ENCODE measurements around the gene ADAMTS17. TPM values are rescaled to one million over a fixed set of nuclear protein-coding genes. Genes with fewer than 3 reads are reported as not detected.
A peak's percentile ranks its signal among the peaks of the same experiment; 100 is the strongest.
"Not testable (repeated sequence)": the region's sequence is repeated elsewhere in the genome, so short reads cannot be mapped to it uniquely, and the experiment has no call there.

Gene ADAMTS17
- total RNA-seq, 1 experiment from 2014 or later, result 0.16 TPM

DNA sequence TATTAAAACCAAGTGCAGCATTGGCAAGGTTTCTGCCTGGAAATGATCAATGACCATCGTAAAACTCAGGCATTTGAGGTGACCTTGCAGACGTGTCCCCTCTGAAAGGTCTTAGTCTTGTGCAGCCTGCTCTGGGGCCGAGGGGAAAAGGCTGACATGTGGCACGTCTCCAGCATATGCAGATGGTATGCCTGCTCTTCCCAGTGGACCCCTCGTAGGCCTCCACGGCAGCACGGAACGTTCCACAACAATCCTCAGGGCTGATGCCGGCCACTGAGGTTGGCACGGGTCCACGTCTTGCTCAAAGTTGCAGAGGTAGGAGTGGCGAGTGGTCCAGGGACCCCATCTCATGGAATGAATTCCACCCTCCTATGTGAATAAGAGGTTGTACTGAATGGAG, 361.0 kb downstream of the ADAMTS17 start:
- DNase-seq (ENCODE audit: low spot score), result no peak

- DNase-seq (ENCODE audit: low spot score), result not testable (repeated sequence)
These were observed 361.9 kb downstream of the ADAMTS17 start for GRCh38 chr15:99979886-99980285.

- DNase-seq (ENCODE audit: low spot score), result no peak
These were observed 362.4 kb downstream of the ADAMTS17 start for GRCh38 chr15:99979371-99979770.

GRCh38 chr15:99978426-99978825, 363.3 kb downstream of the ADAMTS17 start:
- DNase-seq (ENCODE audit: low spot score), result no peak

GRCh38 chr15:99977929-99978328, 363.8 kb downstream of the ADAMTS17 start:
- DNase-seq (ENCODE audit: low spot score), result no peak

DNA sequence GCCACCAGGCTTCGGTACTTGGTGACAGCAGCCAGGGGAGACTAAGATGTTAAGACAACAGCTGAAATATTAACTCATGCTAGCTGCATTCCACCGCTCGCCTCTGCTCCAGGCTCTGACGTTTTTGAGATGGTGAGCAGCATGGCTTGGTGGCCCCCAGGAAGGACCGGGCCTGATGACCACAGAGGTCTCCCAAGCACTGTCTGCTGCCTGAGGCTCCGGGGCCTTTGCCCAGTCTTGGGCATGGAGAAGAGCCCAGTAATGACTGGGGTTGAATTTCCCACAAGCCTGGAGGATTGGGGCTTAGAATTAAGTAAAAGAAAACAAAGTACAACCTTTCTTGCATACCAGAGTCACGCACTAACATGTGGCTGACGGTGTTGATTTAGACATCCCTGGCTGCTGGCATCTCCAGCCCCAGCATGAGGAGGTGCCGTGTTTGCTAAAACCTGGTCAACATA, 364.9 kb downstream of the ADAMTS17 start:
- DNase-seq (ENCODE audit: low spot score), result no peak

GRCh38 chr15:99976000-99976399, 365.8 kb downstream of the ADAMTS17 start:
- no peak for DNase-seq (ENCODE audit: low spot score)

GRCh38 chr15:99974246-99974645, 367.5 kb downstream of the ADAMTS17 start:
- no peak for DNase-seq (ENCODE audit: low spot score)

GRCh38 chr15:99973351-99973750, 368.4 kb downstream of the ADAMTS17 start:
- no peak for DNase-seq (ENCODE audit: low spot score)

DNA sequence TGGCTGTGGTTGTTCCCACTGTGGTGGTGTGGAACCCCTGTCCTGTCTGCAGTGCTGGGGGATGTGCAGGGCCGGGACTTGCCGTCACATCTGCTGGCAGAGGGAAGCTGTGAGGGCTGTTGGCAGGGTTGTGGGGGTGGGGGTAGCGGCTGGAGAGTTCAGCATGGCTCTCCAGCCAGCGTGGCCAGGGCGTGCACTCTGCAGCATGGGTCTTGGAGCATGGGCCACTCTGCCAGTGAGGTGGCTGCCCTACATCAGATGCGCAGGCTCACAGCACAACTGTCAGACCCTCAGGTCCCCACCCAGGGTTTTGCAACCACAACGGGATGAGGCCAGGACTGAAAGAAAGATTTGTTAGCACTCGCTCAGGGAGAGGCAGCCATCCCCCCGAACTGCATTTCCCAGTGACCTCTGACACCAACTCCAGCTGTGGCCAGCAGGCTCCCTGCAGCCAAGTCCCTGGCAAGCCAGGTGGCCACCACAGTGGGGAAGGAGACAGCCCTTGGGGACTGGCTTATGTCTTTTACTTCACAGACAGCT, 370.8 kb downstream of the ADAMTS17 start:
- DNase-seq (ENCODE audit: low spot score), result no peak

DNA sequence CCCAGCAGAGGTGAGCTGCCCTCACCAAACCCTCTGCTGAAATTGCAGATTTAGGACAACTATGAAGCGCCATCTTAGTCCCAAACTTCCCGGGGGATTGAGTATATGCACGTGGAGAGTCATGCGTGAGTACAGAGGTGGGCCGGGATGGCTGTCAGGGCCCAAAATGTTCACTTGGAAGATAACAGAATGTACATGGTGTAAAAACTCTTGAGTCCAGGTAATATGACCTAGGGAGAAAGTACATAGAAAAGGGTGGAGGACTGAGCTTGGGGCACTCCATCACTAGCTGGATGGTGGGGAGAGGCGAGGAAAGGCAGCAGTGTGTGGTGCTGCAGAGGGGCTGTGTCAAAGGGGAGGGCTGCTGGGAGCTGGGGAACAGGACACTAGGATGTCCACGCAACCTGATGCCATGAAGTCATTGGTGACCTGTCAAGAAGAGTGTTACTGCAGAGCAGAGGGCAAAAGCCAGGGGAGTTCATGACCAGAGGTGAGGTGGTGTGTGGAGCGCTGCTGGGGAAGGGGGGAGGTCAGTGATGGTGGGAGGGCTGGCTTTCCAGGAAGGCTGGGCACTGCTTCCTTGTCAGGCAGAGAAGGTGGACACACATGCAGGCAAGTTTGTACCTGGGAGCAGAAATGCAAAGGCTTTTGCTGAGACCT, 372.4 kb downstream of the ADAMTS17 start:
- DNase-seq (ENCODE audit: low spot score), result no peak

GRCh38 chr15:99967841-99968371, 373.9 kb downstream of the ADAMTS17 start:
- peak; percentile 31 for DNase-seq (ENCODE audit: low spot score)

DNA sequence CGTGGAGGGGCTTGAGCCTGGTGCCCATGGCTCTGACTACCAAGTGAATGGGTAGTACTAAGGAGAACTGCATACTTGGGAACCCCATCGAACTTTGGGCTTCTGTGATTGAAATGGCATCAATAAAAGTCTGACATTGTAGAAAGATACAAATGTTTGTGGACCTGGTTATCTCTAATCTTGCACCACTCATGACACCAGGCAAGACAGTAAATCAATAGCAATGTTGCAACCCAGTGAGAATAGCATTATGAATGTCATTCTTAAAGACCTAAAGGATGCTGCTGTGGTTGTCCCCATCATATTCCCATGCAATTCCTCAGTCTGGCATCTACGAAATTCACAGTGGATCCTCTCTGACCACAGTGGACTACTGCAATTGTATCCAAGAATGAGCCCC, 375.0 kb downstream of the ADAMTS17 start:
- no peak for DNase-seq (ENCODE audit: low spot score)

DNA sequence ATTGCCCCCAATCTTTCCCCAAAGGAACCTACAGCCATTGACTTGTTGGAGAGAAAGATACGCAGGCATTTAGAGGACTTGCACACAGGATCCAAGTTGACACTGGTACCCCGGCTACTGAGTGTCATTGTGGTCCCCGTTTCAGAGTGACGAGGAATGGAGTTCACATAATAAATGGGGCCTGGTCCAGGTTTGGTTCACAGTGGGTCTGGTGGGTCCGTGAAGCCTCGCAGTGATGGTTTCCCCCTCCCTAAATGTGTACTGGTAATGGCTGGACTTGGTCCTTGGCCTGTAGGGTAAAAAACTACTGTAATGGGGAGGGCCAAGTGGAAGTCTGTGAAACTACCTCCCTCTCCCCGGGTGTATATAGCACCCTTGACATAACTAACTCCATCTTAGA, 376.4 kb downstream of the ADAMTS17 start:
- no peak for DNase-seq (ENCODE audit: low spot score)

GRCh38 chr15:99963976-99964375, 377.8 kb downstream of the ADAMTS17 start:
- DNase-seq (ENCODE audit: low spot score), result no peak

- no peak for DNase-seq (ENCODE audit: low spot score)
These were observed 378.5 kb downstream of the ADAMTS17 start for GRCh38 chr15:99963096-99963825.

- no peak for DNase-seq (ENCODE audit: low spot score)
These were observed 379.7 kb downstream of the ADAMTS17 start for GRCh38 chr15:99962006-99962561.

DNA sequence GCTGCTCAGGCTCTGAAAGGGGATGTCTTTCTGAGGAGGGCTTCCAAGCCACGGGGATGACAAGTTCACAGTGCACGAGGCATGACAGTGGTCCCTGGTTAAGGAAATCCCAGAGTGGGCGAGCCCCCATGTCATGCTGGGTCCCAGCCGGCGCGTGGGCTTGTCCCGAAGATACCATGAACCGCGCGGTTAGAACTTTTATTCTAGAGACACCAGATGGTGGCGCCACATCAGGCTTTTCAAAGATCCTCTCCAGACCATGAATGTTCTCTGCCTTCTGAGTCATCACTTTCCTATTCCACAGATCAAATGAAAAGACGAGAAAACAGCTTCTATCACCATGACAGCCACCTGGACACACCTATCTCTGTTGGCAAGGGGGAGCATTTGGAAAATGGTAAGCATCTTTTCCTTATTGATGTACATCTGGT, 380.7 kb downstream of the ADAMTS17 start:
- DNase-seq (ENCODE audit: low spot score), result no peak

GRCh38 chr15:99959326-99959725, 382.4 kb downstream of the ADAMTS17 start:
- DNase-seq (ENCODE audit: low spot score), result no peak

- no peak for DNase-seq (ENCODE audit: low spot score)
These were observed 383.2 kb downstream of the ADAMTS17 start for GRCh38 chr15:99958426-99959097.

DNA sequence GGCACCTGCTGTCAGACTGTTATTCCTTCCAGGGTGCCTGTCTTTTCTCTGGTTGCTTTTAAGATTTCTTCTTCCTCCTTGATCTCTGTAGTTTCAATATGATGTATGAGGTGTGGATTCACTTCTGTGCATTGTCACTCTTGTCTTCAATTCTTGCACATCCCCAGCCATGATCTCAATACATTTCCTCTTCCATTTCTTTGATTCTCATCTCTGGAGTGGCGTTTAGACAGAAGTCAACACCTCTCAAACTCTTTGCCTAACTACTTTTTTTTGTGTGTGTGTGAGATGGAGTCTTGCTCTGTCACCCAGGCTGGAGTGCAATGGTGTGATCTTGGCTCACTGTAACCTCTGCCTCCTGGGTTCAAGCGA, 384.1 kb downstream of the ADAMTS17 start:
- DNase-seq (ENCODE audit: low spot score), result no peak

Measured in A172 (cell line).